GM12878 (cell line): ENCODE data around the gene CNPY2. TPM values are rescaled to one million over a fixed set of nuclear protein-coding genes. Genes with fewer than 3 reads are reported as not detected.
A peak's percentile ranks its signal among the peaks of the same experiment; 100 is the strongest.

Source experiments
- ATAC-seq: fragments of 200-7000 bp; cut with Tn5 transposase; 3 replicates; pipeline ENCODE4 v1.9.1; 2020; ENCODE audit warnings: mild to moderate bottlenecking, moderate library complexity
- BruUV-seq: library from RNA; stranded (reverse); fragments of 400-500 nt; replicated peaks from 2 replicates; lab custom pipeline; 2021; lab: Mats Ljungman, UMichigan
- CTCF ChIA-PET: fragments of 300-600 bp; sonication (Branson Sonifier 250); formaldehyde crosslinking; extraction: SDS; loops from one replicate; lab custom pipeline; 2021; ENCODE audit warnings: inconsistent platforms; lab: Yijun Ruan, JAX
- POLR2A ChIA-PET: fragments of 350-600 bp; formaldehyde crosslinking; extraction: SDS; loops from one replicate; lab custom pipeline; 2021; ENCODE audit warnings: inconsistent platforms; lab: Charles Lee
- RAD21 ChIA-PET: fragments of 300-600 bp; sonication (Branson Sonifier 250); formaldehyde crosslinking; loops from one replicate; lab custom pipeline; 2023; ENCODE audit warnings: antibody characterized with exemption; ENCODE audit not compliant: unreplicated experiment; lab: Charles Lee
- SMC1A ChIA-PET: fragments of 300-600 bp; sonication (Branson Sonifier 250); formaldehyde crosslinking; loops from one replicate; lab custom pipeline; 2023; ENCODE audit not compliant: unreplicated experiment, uncharacterized antibody; lab: Charles Lee
- DNase-seq: peaks from one replicate; pipeline ENCODE4 v3.0.0-alpha.2; 2011; ENCODE audit warnings: low read depth, low spot score
- FAIRE-seq: peaks from 3 replicates; lab custom pipeline; 2011; peaks lifted over from hg19 to GRCh38; lab: Jason Lieb, UNC
- H2AFZ ChIP-seq: 2 replicates; pipeline ENCODE4 v1.6.0; 2011; ENCODE audit warnings: low read depth, low read length, control low read depth; ENCODE audit not compliant: control insufficient read depth
- H3K27ac ChIP-seq: 2 replicates; pipeline ENCODE4 v1.5.1; 2011; ENCODE audit warnings: control low read depth; ENCODE audit not compliant: control insufficient read depth, insufficient read depth
- H3K27me3 ChIP-seq, 2 experiments: replicated peaks in 1 of 2; 2 replicates each; pipeline versions ENCODE4 v1.6.0 to v1.6.1; 2011; ENCODE audit warnings: low read length in 1 of 2; ENCODE audit not compliant: control insufficient read depth in 2 of 2, insufficient read depth in 2 of 2
- H3K36me3 ChIP-seq, 2 experiments: 2 replicates each; pipeline ENCODE4 v1.5.1; 2011; ENCODE audit warnings: low read length in 1 of 2; ENCODE audit not compliant: control insufficient read depth in 2 of 2, insufficient read depth in 2 of 2
- H3K4me1 ChIP-seq: 2 replicates; pipeline ENCODE4 v1.6.1; 2011; ENCODE audit warnings: mild to moderate bottlenecking, low read length, moderate library complexity, mixed read lengths; ENCODE audit not compliant: control insufficient read depth, insufficient read depth
- H3K4me2 ChIP-seq: 2 replicates; pipeline ENCODE4 v1.6.0; 2011; ENCODE audit warnings: control low read depth; ENCODE audit not compliant: control insufficient read depth, insufficient read depth
- H3K4me3 ChIP-seq: fragments of 200-600 bp; sonication (generic); 2 replicates; pipeline ENCODE4 v1.5.1; 2016
- H3K79me2 ChIP-seq: 2 replicates; pipeline ENCODE4 v1.6.0; 2011; ENCODE audit warnings: low read length; ENCODE audit not compliant: control insufficient read depth, insufficient read depth
- H3K9ac ChIP-seq: 2 replicates; pipeline ENCODE4 v1.8.0; 2011; ENCODE audit warnings: low read length, control low read depth, mixed read lengths; ENCODE audit not compliant: control insufficient read depth, insufficient read depth
- H3K9me3 ChIP-seq: replicated peaks from 3 replicates; pipeline ENCODE4 v1.5.1; 2011; ENCODE audit warnings: mild to moderate bottlenecking, low read length; ENCODE audit not compliant: control insufficient read depth, insufficient read depth
- H4K20me1 ChIP-seq: 2 replicates; pipeline ENCODE4 v1.6.0; 2011; ENCODE audit not compliant: control insufficient read depth, insufficient read depth
- CTCF ChIP-seq, 3 experiments: IDR thresholded peaks in 2 of 3; conservative IDR thresholded peaks in 1 of 3; 2 replicates each; pipeline ENCODE4 v1.5.1; 2011; ENCODE audit warnings: low read depth in 3 of 3, low read length in 3 of 3, mild to moderate bottlenecking in 3 of 3, control low read depth in 2 of 3, moderate library complexity in 2 of 3, inconsistent platforms in 1 of 3, mixed read lengths in 1 of 3; ENCODE audit not compliant: control insufficient read depth in 2 of 3, insufficient read depth in 1 of 3; ENCODE audit errors: extremely low read depth in 1 of 3
- SMC3 ChIP-seq: IDR thresholded peaks from 2 replicates; pipeline ENCODE4 v1.6.1; 2011; ENCODE audit warnings: low read length, improper control_type of control experiment, borderline replicate concordance
- STAT1 ChIP-seq: fragments of 450-650 bp; conservative IDR thresholded peaks from 2 replicates; pipeline ENCODE4 v1.6.1; 2014; ENCODE audit warnings: antibody characterized with exemption, mild to moderate bottlenecking
- WGBS: methylation state at CpG from one replicate; pipeline ENCODE4 v1.1.6; 2016; ENCODE audit warnings: low lambda C conversion rate; ENCODE audit not compliant: insufficient replicate concordance, insufficient coverage; ENCODE audit errors: missing lambda C conversion rate; 5-methylcytosine and 5-hydroxymethylcytosine counted together
- in situ Hi-C: fragments of 300-500 bp; cut with MboI; formaldehyde crosslinking; loops from 9 replicates; pipeline ENCODE4 v1.14.3; 2018; ENCODE audit warnings: mixed read lengths
- intact Hi-C: fragments of 100-400 bp; cut with micrococcal nuclease; formaldehyde crosslinking; loops from one replicate; pipeline ENCODE4 v1.14.2; 2022; ENCODE audit not compliant: unreplicated experiment
- polyA plus RNA-seq, 11 experiments: library from polyadenylated mRNA; depleted of rRNA in 4 of 11; unstranded in 6 of 11; stranded (reverse) in 5 of 11; fragments of >200 nt; fragmentation: Nextera tagmentation in 4 of 11; fragmentation: Illumina TruSeq in 1 of 11; extraction: Ambion mirVana in 4 of 11; extraction: Trizol in 1 of 11; gene quantifications; 1 replicate in 1 of 11; 2 replicates in 10 of 11; pipeline versions ENCODE4 v1.2.1 to v1.2.3, GENCODE V29; 2011 to 2016; ENCODE audit warnings: inconsistent platforms in 2 of 11, missing spikeins in 2 of 11, low read depth in 1 of 11
- total RNA-seq, 4 experiments: library from RNA; depleted of rRNA in 3 of 4; stranded (reverse); fragments of >200 nt in 3 of 4; fragmentation: Illumina TruSeq in 1 of 4; extraction: Trizol in 1 of 4; gene quantifications; 2 replicates each; pipeline versions ENCODE4 v1.2.1 to v1.2.3, GENCODE V29; 2013 to 2021
- TF ChIP-seq, protein P1 (sequence below): fragments of 150-350 bp; IDR thresholded peaks from 2 replicates; pipeline ENCODE4 v1.6.1; 2016; ENCODE audit warnings: low read depth, low read length

The CNPY2 gene
- total and polyA plus RNA-seq, 10 of the 15 experiments (the other 5 are each of a cell fraction or from before 2014, with no cell fraction given) = 25.0 to 276 (median 87.8) TPM

DNA sequence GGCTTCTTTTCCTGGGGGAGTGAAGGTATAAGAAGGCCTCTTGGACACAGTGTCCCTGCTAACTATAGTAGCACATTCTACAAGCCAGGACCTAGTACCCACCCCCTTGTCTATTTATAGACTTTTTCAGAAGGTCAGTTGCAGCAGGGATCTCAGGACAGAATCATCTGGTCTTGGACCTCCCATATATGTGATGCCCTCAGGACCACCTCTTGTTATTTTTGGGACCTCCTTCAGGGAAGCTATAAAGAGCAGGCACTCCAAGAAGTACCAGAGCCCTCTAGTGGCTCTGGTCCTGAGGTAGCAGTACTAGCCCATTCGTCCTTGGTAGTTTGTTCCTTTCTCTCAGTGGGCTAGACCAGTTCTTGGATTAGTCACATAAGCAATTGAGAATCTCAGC, 44.8 kb downstream of the CNPY2 start:
- Histone ChIP-seq H3K27me3 (no peaks in the 10 kb centered on the region), H3K9me3 (no peaks in the 10 kb centered on the region), H3K4me1 (peaks cover 4% of the 10 kb centered on the region), H2AFZ (no peak overlapping the region), H3K4me2 (no peak overlapping the region), H3K4me3 (no peak overlapping the region), H3K36me3 (peaks cover 14% of the 10 kb centered on the region in 2 experiments; a peak in 3 of 4 replicates), H3K79me2 (no peaks in the 10 kb centered on the region), H4K20me1 (no peaks in the 10 kb centered on the region), H3K27ac (no peak overlapping the region), H3K9ac (no peak overlapping the region)
- ChIA-PET POLR2A (no interaction called here), SMC1A (interaction anchor here (1.0 to 1.2 kb wide), 2 partner anchors 16 to 67 kb away, joined by 3 to 4 read pairs; no protein-coding TSS in a partner anchor), RAD21 (interaction anchor here (1.6 kb wide), 1 partner anchor 193 kb away, joined by 5 read pairs; no protein-coding TSS in a partner anchor), CTCF (interaction anchor here (0.6 to 1.2 kb wide), 4 partner anchors 40 to 193 kb away, joined by 3 to 5 read pairs (median 4); no protein-coding TSS in a partner anchor)
- intact Hi-C loops = no loop called here
- BruUV-seq = no TSS peak
- FAIRE-seq = no peak
- TF ChIP-seq, protein P1, sequence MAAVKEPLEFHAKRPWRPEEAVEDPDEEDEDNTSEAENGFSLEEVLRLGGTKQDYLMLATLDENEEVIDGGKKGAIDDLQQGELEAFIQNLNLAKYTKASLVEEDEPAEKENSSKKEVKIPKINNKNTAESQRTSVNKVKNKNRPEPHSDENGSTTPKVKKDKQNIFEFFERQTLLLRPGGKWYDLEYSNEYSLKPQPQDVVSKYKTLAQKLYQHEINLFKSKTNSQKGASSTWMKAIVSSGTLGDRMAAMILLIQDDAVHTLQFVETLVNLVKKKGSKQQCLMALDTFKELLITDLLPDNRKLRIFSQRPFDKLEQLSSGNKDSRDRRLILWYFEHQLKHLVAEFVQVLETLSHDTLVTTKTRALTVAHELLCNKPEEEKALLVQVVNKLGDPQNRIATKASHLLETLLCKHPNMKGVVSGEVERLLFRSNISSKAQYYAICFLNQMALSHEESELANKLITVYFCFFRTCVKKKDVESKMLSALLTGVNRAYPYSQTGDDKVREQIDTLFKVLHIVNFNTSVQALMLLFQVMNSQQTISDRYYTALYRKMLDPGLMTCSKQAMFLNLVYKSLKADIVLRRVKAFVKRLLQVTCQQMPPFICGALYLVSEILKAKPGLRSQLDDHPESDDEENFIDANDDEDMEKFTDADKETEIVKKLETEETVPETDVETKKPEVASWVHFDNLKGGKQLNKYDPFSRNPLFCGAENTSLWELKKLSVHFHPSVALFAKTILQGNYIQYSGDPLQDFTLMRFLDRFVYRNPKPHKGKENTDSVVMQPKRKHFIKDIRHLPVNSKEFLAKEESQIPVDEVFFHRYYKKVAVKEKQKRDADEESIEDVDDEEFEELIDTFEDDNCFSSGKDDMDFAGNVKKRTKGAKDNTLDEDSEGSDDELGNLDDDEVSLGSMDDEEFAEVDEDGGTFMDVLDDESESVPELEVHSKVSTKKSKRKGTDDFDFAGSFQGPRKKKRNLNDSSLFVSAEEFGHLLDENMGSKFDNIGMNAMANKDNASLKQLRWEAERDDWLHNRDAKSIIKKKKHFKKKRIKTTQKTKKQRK = no peak
- TF ChIP-seq STAT1 (no peak), SMC3 (peak; percentile 36; the same call in 1 of the 2 replicates), CTCF (IDR thresholded peaks at IDR 0.05 in 2 of 3, conservative IDR thresholded peaks at IDR 0.05 in 1 of 3; ENCODE audit: control insufficient read depth in 2 of 3, extremely low read depth in 1 of 3, insufficient read depth in 1 of 3, low read depth in 3 of 3, low read length in 3 of 3) (peak; percentile 43 to 62 (median 51); a peak in 5 of 6 replicates)
- no peak for DNase-seq
- in situ Hi-C loops = no loop called here
- 7% methylated on average over 1 of the region's 1 CpG for WGBS
- peak; percentile 26 for ATAC-seq
